ENCODE measurements around the gene SDR9C7.
A peak's percentile ranks its signal among the peaks of the same experiment; 100 is the strongest.
"Not testable (repeated sequence)": the region's sequence is repeated elsewhere in the genome, so short reads cannot be mapped to it uniquely, and the experiment has no call there.

The SDR9C7 gene

DNA sequence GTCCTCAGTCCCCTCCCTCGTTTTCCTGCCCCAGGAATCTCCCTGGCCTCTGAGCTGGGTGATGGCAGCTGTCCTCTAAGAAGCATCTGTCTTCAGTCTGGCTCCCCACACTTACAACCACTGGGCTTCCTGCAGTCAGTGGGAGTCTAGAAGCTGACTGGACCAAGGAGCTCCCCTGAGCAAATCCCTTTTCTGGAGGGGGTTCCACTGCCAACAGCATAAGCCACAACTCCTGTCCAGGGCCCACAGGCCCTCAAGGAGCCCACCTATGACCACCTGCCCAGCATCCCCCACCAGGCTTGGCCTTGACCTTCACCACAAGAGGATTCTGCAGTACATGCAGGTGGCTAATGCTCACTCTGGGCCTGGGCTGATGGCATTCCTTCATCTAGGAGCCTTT, 19.1 kb upstream of the SDR9C7 start:
- no peak for DNase-seq (ENCODE audit: low spot score)

DNA sequence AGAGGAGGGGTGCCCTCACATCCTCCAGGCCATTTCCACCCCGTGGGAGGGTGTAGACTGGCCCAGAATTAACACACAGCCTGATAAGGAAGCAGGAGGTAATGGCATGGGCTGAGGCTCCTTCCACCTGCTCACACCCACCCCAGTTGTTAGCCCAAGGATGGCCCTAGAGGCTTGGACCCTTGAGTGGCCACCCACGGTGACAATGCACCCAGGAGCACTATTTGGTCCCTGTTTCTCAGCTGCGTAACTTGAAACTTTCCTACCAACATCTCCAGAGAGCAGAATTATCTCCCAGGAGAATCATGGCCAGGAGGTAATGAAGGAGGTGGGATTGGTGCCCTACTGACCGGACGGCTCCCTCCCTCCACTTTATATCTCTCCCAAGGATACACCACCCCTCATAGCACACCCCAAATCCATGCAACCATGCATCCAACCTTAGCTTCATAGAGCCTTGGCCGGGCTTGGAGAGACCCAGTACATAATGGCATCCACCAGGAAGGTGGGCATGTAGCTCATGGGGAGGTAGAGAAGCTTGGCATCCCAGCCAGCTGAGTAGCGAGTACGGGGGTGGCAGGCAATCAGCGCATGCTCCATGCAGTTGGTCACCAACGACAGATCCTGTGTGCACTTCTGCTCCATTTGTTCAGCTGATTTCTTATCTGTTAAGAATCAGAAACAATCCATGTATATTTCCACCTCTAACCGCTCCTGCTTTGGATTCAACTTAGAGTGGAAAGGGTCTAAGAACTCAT, 17.6 kb upstream of the SDR9C7 start:
- DNase-seq (ENCODE audit: low spot score), result no peak

DNA sequence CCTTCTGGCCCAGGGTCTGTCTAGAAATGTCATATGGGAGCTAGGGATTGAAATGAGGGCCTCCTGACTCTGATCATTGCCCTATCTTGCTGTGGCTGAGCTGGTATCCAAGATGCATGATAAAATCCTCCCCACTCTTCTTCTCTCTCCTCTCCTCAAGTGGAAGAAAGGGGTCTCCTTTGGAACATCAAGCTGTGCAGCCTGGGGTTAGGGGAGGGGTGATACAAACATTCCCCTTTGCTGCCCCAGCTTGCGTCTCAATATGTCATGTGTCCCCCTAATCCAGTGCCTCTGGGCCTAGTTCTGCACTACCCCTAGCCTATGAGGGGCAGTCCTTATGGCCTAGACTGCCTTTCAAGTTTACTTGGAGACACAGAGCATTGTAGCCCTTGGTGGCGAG, 14.7 kb upstream of the SDR9C7 start:
- no peak for DNase-seq (ENCODE audit: low spot score)

DNA sequence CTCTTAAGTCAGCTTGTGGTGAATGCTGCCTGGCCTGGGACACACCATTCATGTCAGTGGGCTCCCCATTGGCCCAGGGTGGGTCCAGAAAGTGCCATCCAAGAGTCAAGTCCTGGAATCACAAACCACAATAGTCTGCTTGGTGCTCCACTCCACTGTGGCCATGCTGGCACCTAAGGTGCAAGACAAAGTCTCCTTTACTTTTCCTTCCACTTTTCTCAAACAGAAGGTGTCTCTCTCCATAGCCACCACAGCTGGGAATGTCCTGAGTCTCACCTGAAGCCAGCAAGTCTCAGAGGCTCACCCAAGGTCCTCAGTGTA, 14.2 kb upstream of the SDR9C7 start:
- no peak for DNase-seq (ENCODE audit: low spot score)

DNA sequence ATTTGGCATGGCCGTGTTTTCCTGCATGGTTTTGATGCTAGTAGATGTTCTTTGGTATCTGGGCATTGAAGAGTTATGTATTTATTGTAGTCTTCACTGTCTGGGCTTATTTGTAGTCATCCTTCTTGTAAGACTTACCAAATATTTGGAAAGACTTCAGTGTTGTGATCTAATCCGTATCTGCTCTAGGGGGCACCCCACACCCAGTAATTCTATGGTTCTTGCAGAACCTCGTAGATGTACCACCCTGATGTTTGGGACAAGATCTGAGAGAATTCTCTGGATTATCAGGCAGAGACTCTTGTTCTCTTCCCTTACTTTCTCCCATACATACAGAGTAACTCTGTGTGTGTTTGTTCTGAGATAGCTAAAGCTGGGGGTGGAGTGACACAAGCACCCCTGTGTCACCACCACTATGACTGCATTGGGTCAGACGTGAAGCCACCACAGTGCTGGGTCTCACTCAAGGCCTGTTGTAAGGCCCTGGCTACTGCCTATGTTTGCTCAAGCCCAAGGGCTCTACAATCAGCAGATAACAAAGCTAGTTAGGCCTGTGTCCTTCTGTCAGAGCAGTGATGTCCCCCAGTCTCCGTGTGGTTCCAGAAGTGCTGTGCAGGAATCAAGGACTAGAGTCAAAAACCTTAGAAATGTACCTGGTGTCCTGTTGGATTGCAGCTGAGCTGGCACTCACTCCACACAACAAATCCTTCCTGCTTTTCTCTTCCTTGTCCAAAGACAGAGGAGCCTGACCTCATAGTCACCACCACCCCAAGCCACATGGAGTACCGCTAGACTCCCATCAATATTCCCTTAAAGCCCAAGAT, 13.6 kb upstream of the SDR9C7 start:
- no peak for DNase-seq (ENCODE audit: low spot score)

DNA sequence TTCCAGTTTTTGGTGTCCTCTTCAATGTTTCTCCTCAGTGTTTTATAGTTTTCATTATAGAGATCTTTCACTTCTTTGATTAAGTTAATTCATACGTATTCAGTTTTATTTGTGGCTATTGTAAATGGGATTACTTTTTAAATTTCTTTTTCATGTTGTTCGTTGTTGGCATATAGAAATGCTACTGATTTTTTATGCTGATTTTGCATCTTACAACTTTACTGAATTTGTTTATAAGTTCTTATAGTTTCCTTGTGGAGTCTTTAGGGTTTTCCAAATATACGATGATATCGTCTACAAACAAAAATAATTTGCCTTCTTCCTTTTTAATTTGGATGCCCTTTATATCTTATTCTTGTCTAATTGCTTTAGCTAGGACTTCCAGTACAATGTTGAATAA, 9.7 kb upstream of the SDR9C7 start:
- no peak for DNase-seq (ENCODE audit: low spot score)

DNA sequence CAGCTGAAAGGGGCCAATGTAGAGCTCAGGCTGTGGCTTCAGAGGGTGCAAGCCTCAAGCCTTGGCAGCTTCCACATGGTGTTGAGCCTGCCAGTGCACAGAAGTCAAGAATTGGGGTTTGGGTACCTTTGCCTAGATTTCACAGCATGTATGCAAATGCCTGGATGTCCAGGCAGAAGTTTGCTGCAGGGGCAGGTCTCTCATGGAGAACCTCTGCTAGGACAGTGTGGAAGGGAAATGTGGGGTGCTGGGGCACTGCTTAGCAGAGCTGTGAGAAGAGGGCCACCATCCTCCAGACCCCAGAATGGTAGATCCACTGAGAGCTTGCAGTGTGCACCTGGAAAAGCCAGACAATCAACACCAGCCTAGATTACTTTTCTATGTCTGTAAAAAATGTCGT, 9.2 kb upstream of the SDR9C7 start:
- DNase-seq (ENCODE audit: low spot score), result not testable (repeated sequence)

DNA sequence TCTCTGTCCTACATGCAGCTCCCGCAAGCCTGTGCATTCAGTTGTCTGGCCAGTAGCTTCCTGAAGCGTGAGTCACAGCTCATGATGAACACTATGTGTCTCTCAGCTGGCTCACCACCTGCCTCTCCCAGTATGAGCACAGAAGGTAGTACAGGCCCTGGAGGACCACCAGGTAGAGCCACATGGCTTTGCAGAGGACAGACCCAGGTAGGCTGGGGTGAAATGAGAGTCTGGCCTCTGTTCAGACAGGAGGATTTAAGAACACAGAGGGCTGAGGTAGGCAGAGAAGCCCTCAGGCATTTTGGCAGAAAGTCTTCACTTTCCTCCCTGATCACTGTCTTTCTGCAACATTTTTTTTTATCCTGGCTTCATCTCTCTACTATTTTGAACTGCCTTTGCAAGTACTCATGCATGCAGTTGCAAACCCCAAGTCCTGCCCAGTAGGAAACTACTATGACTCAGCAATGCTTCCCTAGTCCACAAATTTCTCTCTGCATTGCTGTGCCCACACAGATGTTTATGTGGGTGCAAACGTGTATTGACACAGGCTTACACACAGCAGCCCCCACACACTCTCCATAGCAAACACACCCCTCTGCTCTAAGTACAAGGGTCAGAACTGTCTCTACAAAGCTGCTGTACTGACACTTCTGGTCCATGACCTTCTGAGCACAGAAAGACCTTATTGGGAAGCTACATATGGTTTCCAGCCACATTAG, 7.2 kb upstream of the SDR9C7 start:
- no peak for DNase-seq (ENCODE audit: low spot score)

DNA sequence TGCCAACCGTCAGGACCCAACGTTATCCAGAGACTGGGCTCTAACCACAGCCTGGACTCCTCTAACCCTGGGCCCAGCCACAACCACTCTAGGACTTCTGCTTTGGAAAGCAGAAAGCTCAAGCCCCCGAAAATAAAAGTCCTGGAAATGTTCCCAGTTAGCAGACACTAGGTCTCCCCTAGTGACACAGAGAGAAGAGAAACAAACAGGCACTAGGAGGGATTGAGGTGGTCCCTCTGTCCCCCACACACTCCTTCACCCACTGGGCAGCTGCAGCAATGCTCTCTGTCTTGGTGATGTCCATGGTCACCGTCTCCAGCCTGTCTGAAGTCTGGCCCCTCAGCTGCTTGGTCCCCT, 6.7 kb upstream of the SDR9C7 start:
- DNase-seq (ENCODE audit: low spot score), result not testable (repeated sequence)

DNA sequence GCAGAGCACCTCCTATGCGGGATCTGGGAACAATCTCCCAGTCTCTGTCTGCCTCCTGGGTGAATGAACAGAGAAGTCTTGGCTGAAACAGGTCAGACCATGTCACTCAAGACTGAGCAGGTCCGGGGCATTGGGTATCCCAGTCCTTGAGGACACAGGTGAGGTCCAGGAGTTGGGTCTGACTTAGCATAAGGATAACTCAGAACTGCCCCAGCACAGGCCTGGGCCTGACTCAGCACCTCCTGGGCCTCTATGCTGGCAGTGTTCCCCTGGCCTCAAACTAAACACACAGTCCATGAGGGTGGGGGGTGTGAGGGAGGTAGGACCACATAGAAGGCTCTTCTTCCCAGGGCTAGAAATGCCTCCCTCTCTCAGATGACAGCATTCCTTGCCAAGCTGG, 1.5 kb upstream of the SDR9C7 start:
- DNase-seq (ENCODE audit: low spot score), result no peak

DNA sequence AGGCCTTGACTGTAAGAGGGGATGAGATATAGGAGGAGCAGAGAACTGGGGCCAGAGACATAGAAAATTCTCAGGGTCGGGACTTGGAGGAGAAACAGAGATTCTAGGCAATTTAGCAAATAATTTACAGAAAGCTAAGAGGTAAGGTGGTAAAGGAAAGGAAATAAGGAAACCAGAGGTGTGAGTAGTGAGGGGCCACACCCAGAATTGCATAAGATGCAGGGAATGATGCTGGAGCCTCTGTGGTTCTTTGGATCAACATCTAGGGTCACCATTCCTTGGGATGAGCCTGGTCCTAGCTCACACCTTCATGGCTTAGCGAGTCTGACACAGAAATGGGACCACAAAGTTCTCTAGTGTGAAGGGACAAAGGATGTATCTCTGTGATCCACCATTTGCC, 949 bp upstream of the SDR9C7 start:
- no peak for DNase-seq (ENCODE audit: low spot score)

DNA sequence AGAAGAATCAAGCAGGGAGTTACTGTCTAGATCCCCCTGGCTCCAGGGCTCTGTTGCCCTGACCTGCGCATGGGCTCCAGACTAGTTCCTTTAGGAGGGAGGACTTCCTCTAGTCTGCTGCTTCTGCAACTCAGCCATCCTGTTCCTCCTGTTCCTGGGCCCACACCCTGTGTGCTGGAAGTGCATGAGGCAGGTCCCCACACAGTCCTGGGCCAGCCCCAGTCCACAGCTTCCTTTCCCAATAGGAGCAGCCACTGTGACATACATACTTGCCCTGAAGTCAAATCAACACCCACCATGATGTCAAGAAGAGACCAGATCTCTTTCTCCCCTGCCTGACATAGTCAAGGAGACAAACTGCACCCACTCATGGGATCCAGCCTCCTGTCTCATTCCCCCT, 1.3 kb downstream of the SDR9C7 start:
- DNase-seq (ENCODE audit: low spot score), result no peak

DNA sequence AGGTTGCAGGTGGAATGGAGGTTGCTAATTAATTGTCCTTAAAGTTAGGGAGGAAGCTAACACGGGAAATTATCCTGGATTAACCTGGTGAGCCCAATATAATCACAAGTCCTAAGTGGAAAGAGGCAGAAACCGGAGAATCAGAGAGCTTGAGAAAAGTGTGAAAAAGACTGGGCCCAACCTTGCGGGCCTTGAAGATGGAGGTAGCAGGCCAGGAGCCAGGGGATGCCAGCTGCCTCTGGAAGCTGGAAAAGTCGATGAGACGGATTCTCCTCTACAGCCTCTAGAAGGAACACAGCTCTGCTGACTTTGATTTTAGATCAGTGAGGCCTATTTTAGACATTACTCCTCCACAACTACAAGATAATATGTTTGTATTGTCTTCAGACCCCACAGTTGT, 2.1 kb downstream of the SDR9C7 start:
- no peak for DNase-seq (ENCODE audit: low spot score)

DNA sequence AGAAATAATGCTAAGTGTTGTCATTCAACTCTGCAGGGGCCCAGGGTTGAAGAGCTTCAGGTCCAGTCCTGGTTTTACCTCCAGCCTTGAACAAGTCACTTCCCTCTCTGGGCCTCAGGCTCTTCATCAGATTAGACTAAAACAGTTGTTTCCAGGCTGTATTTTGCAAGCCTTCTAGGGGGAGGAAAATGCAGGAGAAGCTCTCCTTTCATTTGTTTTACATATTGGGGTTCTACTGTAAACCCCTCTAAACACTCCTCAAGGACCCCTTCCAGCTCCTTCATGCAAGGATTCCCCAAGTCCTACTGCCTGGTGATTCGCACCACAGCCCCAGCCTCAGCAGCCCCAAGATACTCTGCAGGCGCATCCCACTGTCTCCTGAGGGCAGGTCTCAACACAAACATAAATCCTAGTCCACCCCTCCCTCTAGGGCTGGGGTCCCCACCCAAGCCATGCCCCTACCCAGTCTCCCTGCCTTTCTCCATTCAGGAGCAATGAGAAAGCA, 2.7 kb downstream of the SDR9C7 start:
- DNase-seq (ENCODE audit: low spot score), result peak; percentile 2

DNA sequence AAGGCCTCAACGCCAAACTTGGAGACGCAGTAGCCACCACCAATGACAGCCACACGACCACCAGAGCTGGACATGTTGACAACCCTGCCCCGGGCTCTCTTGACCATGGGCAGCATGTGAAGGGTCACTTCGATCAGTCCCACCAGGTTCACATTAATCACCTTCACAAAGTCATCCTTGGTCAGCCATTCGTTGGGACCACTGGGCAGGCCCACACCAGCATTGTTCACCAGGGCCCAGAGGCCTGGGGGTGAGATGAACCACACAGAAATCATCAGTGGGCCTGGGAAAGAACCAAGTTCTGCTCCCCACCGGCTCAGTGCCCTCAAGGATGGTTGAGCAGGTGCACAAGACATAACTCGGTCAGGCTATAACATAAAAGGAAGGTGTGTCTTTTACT, 4.0 kb downstream of the SDR9C7 start:
- DNase-seq (ENCODE audit: low spot score), result no peak

DNA sequence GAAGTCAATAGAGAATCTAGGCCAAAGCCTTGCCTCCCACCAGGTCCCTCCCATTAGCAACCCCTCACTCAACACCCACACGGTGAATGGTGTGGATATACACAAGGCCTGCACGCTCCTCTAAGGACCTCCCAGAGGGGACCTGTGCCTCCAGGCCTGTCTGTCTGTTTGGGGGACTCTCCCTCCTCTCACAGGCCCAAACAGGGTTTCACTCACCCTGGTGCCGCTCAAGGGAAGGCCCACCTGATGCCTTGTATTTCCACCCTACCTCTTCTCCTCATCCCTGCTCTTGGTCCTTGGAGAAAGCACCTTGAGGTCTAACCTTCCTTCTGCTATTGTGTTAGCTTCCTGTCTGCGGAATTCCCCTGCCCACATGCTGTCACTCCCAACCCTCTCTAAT, 4.4 kb downstream of the SDR9C7 start:
- no peak for DNase-seq (ENCODE audit: low spot score)

DNA sequence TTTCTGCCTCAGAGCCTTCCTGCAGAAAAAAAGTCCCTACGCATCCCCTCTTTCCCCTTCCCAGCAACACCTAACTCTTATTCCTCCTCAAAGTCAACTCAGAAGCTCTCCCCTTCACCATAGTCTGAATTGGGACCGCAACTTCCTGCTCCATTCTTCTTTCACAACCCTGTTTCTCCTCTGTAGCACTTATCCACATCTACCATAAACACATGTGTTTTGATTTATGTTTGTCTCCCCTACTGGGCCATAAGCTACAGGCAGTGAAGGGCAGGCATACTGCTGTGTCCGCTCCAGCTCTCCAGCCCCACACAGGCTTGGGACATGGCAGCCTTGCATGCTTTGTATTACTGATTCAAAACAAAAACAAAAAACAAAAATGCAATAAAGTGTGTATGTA, 5.9 kb downstream of the SDR9C7 start:
- no peak for DNase-seq (ENCODE audit: low spot score)

DNA sequence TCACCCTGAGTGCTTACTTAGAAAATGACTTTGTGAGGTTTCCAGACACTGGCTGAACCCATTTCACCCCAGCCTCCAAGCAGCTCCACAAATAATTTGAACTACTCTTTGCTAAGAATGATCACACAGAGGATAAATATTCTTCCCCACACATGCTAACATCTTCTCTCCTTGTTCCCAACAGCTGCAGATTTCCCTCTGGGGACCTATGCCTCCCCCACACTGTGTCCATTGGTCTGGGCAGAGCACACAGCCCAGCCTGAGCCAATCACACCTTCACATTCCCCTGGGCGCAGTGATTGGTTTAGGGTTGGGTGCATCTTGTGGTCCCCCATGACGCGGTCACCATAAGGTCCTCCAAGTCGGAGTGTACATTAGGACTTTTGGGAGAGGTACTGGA, 6.9 kb downstream of the SDR9C7 start:
- no peak for DNase-seq (ENCODE audit: low spot score)

DNA sequence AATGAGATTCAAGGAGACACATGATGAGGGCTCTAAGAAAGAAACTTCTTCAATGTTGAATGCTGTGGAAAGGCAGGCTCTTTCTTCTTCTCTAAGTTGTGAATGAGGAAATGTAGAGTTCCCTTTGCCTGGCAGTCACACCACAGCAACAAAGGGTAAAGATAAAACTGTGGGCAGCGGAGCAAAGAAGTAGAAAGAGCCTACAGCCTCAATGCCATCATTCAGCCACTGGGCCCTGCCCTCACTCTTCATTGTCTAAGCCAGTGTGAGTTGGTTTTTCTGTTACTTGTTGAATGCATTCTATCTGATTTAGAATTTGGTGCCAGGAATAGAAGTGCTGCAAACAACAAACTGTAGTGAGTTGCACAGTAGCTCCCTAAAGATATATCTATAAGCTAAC, 12.2 kb downstream of the SDR9C7 start:
- DNase-seq (ENCODE audit: low spot score), result no peak

DNA sequence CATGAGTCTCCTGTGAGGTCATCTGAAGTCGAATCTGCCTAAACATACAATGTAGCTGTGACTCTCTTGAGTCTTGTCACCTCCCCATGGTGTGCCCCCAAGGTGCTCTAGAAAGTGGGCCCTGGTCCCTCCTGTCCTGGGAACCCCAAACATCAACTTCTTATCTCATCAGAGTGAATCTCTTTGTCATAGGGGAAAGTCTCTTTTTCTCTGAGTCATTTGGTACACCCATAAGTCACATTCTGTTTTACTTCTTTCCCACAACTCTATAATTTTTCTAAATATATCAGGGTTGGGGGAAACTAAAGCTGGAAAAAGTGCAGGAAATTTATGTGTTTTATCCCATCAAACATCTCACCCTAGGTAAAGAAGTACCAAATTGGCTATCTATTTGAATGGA, 12.9 kb downstream of the SDR9C7 start:
- no peak for DNase-seq (ENCODE audit: low spot score)

DNA sequence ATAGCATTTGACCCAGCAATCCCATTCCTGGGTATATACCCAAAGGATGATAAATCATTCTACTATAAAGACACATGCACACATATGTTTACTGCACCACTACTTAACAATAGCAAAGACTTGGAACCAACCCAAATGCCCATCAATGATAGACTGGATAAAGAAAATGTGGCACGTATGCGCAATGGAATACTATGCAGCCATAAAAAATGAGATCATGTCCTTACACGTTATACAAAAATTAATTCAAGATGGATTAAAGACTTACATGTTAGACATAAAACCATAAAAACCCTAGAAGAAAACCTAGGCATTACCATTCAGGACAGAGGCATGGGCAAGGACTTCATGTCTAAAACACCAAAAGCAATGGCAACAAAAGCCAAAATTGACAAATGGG, 16.1 kb downstream of the SDR9C7 start:
- DNase-seq (ENCODE audit: low spot score), result not testable (repeated sequence)

DNA sequence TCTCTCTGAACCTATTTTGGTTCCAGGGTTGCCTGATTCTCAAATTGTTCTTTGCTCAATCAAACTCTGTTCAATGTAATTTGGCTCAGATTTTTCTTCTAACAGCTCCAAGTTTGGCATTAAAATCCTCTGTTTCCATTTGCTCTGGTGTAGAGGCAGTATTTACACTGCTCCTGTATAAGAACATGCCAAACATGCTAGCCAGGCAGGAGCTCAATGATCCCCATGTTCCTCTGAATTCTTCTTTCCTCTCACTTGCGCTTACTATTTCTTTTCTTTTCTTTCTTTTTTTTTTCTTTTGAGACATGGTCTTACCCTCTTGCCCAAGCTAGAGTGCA, 17.2 kb downstream of the SDR9C7 start:
- no peak for DNase-seq (ENCODE audit: low spot score)

DNA sequence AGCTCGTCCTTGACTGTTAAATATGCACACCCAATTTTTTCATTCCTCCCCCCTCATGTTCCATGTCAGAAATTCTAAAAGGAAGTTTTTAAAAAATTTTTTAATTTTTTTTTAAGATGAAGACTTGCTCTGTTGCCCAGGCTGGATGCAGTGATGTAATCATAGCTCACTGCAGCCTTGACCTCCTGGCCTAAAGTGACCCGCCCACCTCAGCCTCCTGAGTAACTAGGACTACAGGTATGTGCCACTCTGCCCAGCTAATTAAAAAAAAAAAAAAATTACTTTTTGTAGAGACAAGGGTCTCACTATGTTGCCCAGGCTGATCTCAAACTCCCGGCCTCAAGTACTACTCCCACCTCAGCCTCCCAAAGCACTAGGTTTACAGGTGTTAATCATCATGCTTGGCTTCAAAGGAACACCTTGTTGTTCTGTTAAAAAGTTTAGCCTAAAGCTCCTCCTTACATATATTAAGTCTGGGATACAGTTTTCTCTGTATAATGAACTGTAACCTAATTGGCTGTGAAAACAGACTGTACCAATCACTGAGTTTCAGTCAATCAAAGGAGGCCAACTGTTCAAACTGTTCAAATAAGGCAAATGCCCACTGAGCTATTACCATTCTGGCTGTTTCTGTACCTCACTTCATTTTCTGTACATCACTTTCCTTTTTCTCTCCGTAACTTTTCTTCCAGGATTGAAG, 17.8 kb downstream of the SDR9C7 start:
- no peak for DNase-seq (ENCODE audit: low spot score)

All from putamen (tissue), 1 donor.